ENCODE measurements around the gene ADISSP.

The ADISSP gene

DNA sequence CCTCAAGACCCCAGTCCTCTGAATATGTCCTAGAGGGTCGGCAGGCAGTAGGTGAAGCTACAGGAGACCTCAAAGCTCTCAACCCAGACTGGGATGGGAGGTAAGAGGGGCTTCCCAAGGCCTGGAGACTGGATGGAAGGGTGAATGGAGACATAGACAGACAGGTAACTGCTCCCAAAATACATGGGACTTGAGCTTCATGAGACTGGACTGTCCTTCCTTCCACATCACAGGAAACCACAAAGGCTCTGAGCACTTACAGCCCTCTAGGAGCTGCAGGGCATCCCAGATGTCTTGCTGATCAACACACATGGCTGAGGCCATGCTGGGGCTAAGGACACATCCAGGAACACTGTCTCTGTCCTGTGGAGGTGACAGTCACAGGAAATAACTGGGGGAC, 23.5 kb downstream of the ADISSP start:
- peaks cover 38% of the 10 kb centered on the region for H3K27me3 ChIP-seq (ENCODE audit: control insufficient read depth, insufficient read depth, low read length)
- H3K9ac ChIP-seq (ENCODE audit: low read length) = no peak overlapping the region
- H3K36me3 ChIP-seq (ENCODE audit: control insufficient read depth, insufficient read depth, low read length) = no peaks in the 10 kb centered on the region
- peaks cover 28% of the 10 kb centered on the region for H3K4me1 ChIP-seq (ENCODE audit: control insufficient read depth, insufficient read depth, low read length)
- H3K4me3 ChIP-seq (ENCODE audit: low read depth, low read length) = no peak overlapping the region
- no peak overlapping the region for H3K27ac ChIP-seq (ENCODE audit: low read depth, low read length)
- no peaks in the 10 kb centered on the region for H3K9me3 ChIP-seq (ENCODE audit: control insufficient read depth, insufficient read depth, low read depth, low read length)

- Histone ChIP-seq H3K27me3 (ENCODE audit: control insufficient read depth, insufficient read depth, low read length) (peaks cover 30% of the 10 kb centered on the region), H3K9ac (ENCODE audit: low read length) (no peak overlapping the region)
Observed at GRCh38 chr20:3743251-3743650, 24.3 kb downstream of the ADISSP start.

GRCh38 chr20:3741836-3742458, 25.6 kb downstream of the ADISSP start:
- H3K9me3 ChIP-seq (ENCODE audit: control insufficient read depth, insufficient read depth, low read depth, low read length) = no peaks in the 10 kb centered on the region
- no peaks in the 10 kb centered on the region for H3K36me3 ChIP-seq (ENCODE audit: control insufficient read depth, insufficient read depth, low read length)
- H3K27me3 ChIP-seq (ENCODE audit: control insufficient read depth, insufficient read depth, low read length) = peaks cover 17% of the 10 kb centered on the region
- H3K27ac ChIP-seq (ENCODE audit: low read depth, low read length) = no peak overlapping the region
- H3K9ac ChIP-seq (ENCODE audit: low read length) = no peak overlapping the region
- H3K4me1 ChIP-seq (ENCODE audit: control insufficient read depth, insufficient read depth, low read length) = peaks cover 29% of the 10 kb centered on the region
- no peak overlapping the region for H3K4me3 ChIP-seq (ENCODE audit: low read depth, low read length)

More at GRCh38 chr20:3743251-3743650, 24.3 kb downstream of the ADISSP start:
- Histone ChIP-seq H3K9me3 (ENCODE audit: control insufficient read depth, insufficient read depth, low read depth, low read length) (no peaks in the 10 kb centered on the region), H3K36me3 (ENCODE audit: control insufficient read depth, insufficient read depth, low read length) (no peaks in the 10 kb centered on the region), H3K4me1 (ENCODE audit: control insufficient read depth, insufficient read depth, low read length) (peaks cover 29% of the 10 kb centered on the region), H3K4me3 (ENCODE audit: low read depth, low read length) (no peak overlapping the region), H3K27ac (ENCODE audit: low read depth, low read length) (no peak overlapping the region)

- Histone ChIP-seq H3K4me1 (ENCODE audit: control insufficient read depth, insufficient read depth, low read length) (peaks cover 28% of the 10 kb centered on the region), H3K9ac (ENCODE audit: low read length) (no peak overlapping the region), H3K4me3 (ENCODE audit: low read depth, low read length) (no peak overlapping the region), H3K9me3 (ENCODE audit: control insufficient read depth, insufficient read depth, low read depth, low read length) (no peaks in the 10 kb centered on the region), H3K27me3 (ENCODE audit: control insufficient read depth, insufficient read depth, low read length) (peaks cover 8% of the 10 kb centered on the region), H3K36me3 (ENCODE audit: control insufficient read depth, insufficient read depth, low read length) (no peaks in the 10 kb centered on the region), H3K27ac (ENCODE audit: low read depth, low read length) (no peak overlapping the region)
Observed at GRCh38 chr20:3740615-3741301, 26.8 kb downstream of the ADISSP start.

- H3K9ac ChIP-seq (ENCODE audit: low read length) = no peak overlapping the region
- peaks cover 23% of the 10 kb centered on the region for H3K4me1 ChIP-seq (ENCODE audit: control insufficient read depth, insufficient read depth, low read length)
- peaks cover 3% of the 10 kb centered on the region for H3K27me3 ChIP-seq (ENCODE audit: control insufficient read depth, insufficient read depth, low read length)
- no peak overlapping the region for H3K27ac ChIP-seq (ENCODE audit: low read depth, low read length)
- no peaks in the 10 kb centered on the region for H3K9me3 ChIP-seq (ENCODE audit: control insufficient read depth, insufficient read depth, low read depth, low read length)
- no peak overlapping the region for H3K4me3 ChIP-seq (ENCODE audit: low read depth, low read length)
- no peaks in the 10 kb centered on the region for H3K36me3 ChIP-seq (ENCODE audit: control insufficient read depth, insufficient read depth, low read length)
Observed at GRCh38 chr20:3739926-3740451, 27.6 kb downstream of the ADISSP start.

- no peak overlapping the region for H3K27ac ChIP-seq (ENCODE audit: low read depth, low read length)
- H3K4me3 ChIP-seq (ENCODE audit: low read depth, low read length) = no peak overlapping the region
- peaks cover 3% of the 10 kb centered on the region for H3K27me3 ChIP-seq (ENCODE audit: control insufficient read depth, insufficient read depth, low read length)
- H3K36me3 ChIP-seq (ENCODE audit: control insufficient read depth, insufficient read depth, low read length) = no peaks in the 10 kb centered on the region
- peaks cover 23% of the 10 kb centered on the region for H3K4me1 ChIP-seq (ENCODE audit: control insufficient read depth, insufficient read depth, low read length)
- H3K9ac ChIP-seq (ENCODE audit: low read length) = no peak overlapping the region
- H3K9me3 ChIP-seq (ENCODE audit: control insufficient read depth, insufficient read depth, low read depth, low read length) = no peaks in the 10 kb centered on the region
Observed at GRCh38 chr20:3739054-3739925, 28.3 kb downstream of the ADISSP start.

- Histone ChIP-seq H3K27me3 (ENCODE audit: control insufficient read depth, insufficient read depth, low read length) (peaks cover 8% of the 10 kb centered on the region), H3K4me1 (ENCODE audit: control insufficient read depth, insufficient read depth, low read length) (peaks cover 26% of the 10 kb centered on the region), H3K4me3 (ENCODE audit: low read depth, low read length) (no peak overlapping the region), H3K36me3 (ENCODE audit: control insufficient read depth, insufficient read depth, low read length) (no peaks in the 10 kb centered on the region), H3K9me3 (ENCODE audit: control insufficient read depth, insufficient read depth, low read depth, low read length) (no peaks in the 10 kb centered on the region), H3K9ac (ENCODE audit: low read length) (no peak overlapping the region), H3K27ac (ENCODE audit: low read depth, low read length) (no peak overlapping the region)
Observed at GRCh38 chr20:3738111-3739053, 29.2 kb downstream of the ADISSP start.

- H3K9me3 ChIP-seq (ENCODE audit: control insufficient read depth, insufficient read depth, low read depth, low read length) = no peaks in the 10 kb centered on the region
- H3K27me3 ChIP-seq (ENCODE audit: control insufficient read depth, insufficient read depth, low read length) = peaks cover 31% of the 10 kb centered on the region
- no peak overlapping the region for H3K4me3 ChIP-seq (ENCODE audit: low read depth, low read length)
- no peak overlapping the region for H3K27ac ChIP-seq (ENCODE audit: low read depth, low read length)
- no peaks in the 10 kb centered on the region for H3K36me3 ChIP-seq (ENCODE audit: control insufficient read depth, insufficient read depth, low read length)
- peaks cover 30% of the 10 kb centered on the region for H3K4me1 ChIP-seq (ENCODE audit: control insufficient read depth, insufficient read depth, low read length)
- H3K9ac ChIP-seq (ENCODE audit: low read length) = no peak overlapping the region
Observed at GRCh38 chr20:3735768-3736167, 31.8 kb downstream of the ADISSP start.

DNA sequence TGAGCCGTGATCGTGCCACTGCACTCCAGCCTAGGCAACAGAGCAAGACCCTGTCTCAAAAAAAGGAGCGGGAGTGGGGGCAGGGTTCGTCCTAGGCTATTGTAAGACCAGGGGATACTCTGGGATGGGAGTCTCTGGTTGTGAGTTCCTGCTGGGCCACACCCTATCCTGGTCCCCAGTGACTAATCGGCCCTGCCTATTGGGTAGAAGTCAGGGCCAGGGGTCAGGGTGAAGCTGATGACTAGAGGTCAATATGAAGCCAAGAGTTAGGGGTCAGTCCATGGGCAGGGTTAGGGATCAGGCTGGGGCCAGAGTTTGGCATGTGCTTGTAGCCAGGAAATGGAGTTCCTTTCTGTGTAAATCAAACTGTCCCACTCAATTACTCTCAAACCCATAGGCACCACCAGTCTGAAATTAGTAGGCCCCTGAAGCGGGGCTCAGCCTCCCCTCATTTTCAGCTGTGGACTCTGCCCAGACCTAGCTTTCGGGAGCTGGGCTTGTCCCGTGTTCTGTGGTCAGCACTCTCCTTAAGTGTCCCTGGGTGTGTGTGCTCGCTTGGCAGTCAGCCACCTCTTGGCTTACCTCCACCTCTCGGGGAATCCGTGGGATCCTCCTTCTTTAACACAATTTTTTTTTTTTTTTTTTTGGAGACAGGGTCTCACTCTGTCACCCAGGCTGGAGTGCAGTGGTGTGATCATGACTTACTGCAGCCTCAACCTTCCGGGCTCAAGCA, 33.3 kb downstream of the ADISSP start:
- H3K27ac ChIP-seq (ENCODE audit: low read depth, low read length) = no peak overlapping the region
- H3K27me3 ChIP-seq (ENCODE audit: control insufficient read depth, insufficient read depth, low read length) = peaks cover 39% of the 10 kb centered on the region
- H3K36me3 ChIP-seq (ENCODE audit: control insufficient read depth, insufficient read depth, low read length) = no peaks in the 10 kb centered on the region
- no peak overlapping the region for H3K4me3 ChIP-seq (ENCODE audit: low read depth, low read length)
- H3K9me3 ChIP-seq (ENCODE audit: control insufficient read depth, insufficient read depth, low read depth, low read length) = no peaks in the 10 kb centered on the region
- H3K4me1 ChIP-seq (ENCODE audit: control insufficient read depth, insufficient read depth, low read length) = peaks cover 18% of the 10 kb centered on the region
- H3K9ac ChIP-seq (ENCODE audit: low read length) = no peak overlapping the region

All from HUES6 (cell line).